Renal cortical epithelial cell (primary cell): ENCODE data around the gene NUP210L. TPM values are rescaled to one million over a fixed set of nuclear protein-coding genes. Genes with fewer than 3 reads are reported as not detected.
A peak's percentile ranks its signal among the peaks of the same experiment; 100 is the strongest.
"Not testable (repeated sequence)": the region's sequence is repeated elsewhere in the genome, so short reads cannot be mapped to it uniquely, and the experiment has no call there.

Experiments
- DNase-seq: peaks from one replicate; pipeline ENCODE4 v3.0.0-alpha.2; 2011; ENCODE audit warnings: low read depth
- total RNA-seq: library from RNA; depleted of rRNA; stranded (reverse); fragments of >200 nt; gene quantifications from 2 replicates; pipeline ENCODE4 v1.2.3, GENCODE V29; 2014

Gene NUP210L
- total RNA-seq, 1 donor from 2014 or later = 0.05 TPM

DNA sequence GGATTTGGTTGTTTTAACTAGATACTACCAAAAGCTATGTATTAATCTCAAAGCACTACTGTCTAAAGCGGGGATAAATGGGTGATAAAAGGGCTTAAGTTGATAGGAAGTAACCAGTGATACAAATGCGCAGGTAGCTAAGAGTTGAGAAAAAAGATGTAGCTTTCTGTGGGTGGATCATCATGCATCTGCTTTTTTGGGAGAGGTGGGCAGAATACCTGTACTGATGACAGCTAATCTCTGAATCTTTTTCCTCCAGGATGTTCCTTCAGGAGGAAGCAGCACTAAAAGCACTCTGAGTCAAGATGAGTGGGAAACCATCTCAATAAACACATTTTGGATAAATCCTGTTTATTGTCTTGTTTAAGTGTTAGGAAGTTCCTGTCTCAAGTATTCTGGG, 163.1 kb downstream of the NUP210L start:
- no peak for DNase-seq

- DNase-seq = no peak
These were observed 163.7 kb downstream of the NUP210L start for GRCh38 chr1:153991151-153991630.

- DNase-seq = peak; percentile 98
These were observed 164.3 kb downstream of the NUP210L start, which contains the start of gene RPS27 for GRCh38 chr1:153990468-153991150. Gene RPS27, plus strand, starts transcription at chr1:153990762. Its CDS starts 35 bp downstream, at chr1:153990797.

GRCh38 chr1:153987621-153988020, 167.3 kb downstream of the NUP210L start:
- DNase-seq = no peak

DNA sequence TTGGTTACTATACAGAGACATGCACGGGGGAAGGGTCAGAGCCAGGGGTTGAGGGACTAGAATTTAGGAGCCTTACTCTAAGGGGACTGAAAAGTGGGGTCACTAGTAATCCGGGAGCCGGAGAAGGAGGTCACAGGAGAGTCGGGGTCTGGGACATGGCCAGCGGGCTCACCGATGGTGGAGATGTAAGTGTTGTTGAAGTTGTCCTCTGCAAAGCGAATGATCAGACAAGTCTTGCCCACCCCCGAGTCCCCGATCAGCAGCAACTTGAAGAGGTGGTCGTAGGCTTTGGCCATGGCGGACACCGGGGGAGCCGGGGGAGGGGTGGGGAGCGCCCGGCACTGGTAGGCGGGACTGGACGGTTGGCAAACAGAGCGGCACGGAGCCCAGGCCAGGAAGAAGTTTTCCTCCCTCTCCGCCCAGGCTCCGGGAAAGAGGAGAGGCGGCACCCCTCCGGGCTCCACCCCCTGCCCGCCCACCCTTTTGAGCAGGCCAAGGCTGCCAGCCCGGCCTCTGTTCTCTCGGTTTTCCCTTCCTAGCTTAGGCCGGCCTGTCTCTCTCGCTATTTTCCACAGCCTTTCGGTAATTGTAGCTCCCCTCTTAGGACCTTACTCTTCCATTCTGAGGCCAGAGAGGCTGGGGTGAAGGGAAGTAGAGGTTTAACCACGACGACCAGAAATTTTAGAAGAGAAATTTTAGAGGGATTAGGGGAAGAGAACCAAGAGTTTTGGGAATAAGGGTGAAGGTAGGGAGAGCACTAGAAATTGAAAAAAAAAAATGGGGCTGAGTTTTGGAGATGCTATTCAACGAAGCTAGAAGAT, 168.7 kb downstream of the NUP210L start, which contains the start of gene RAB13:
TSS of gene RAB13 (minus strand) at position 399 of the 821 bp plus-strand sequence. CDS start at position 296, 103 bp downstream.
- peak; percentile 75 for DNase-seq

DNA sequence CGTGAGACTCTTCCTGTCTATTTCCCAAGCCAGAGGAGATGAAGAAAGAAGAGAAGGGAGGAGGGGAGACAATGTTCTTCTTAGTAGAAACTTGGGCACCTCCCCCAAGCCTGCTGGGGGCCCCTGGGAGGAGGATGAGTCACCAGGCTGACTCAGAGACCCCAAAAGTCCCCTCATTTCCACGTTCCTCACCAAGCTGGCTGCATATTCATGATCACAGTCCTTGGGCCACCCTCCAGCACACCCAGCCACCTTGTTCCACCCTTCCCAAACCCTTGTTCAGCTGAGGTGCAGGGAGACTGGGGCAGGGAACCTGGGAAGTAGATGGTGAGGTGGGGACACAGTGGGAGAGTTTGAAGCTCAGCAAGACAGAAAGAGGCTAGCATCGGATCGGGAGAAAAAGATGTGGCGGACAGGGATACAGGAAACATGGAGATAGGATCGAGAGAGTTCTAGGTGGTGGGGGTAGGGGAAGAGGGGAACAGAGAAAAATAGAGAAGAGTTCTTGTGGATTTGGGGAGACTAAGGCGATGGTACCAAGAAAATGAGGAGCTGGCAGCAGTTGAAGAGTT, 169.4 kb downstream of the NUP210L start:
- peak; percentile 80 for DNase-seq

- no peak for DNase-seq
These were observed 170.6 kb downstream of the NUP210L start for GRCh38 chr1:153984123-153984894.

DNA sequence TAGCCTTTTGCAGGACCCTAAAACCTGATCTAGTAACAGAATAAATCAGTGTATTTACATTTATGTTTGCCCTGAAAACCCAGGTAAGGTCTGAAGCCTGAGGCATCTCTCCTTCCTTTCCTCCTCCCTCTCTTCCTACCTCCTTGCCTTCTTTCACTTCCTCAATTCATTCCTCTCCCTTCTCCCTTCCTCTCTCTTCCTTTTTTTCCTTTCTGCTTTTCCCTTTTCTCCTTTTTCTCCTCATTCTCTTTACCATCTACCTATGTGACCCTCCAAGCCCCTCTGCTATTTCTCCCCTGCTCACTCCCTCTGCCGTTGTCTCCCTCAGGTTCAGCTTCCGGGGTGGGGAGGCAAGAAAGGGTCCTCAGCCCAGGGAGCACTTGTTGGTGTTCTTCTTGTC, 173.1 kb downstream of the NUP210L start:
- DNase-seq = not testable (repeated sequence)

GRCh38 chr1:153979091-153979490, 175.8 kb downstream of the NUP210L start:
- not testable (repeated sequence) for DNase-seq

GRCh38 chr1:153978274-153978909, 176.5 kb downstream of the NUP210L start:
- no peak for DNase-seq

DNA sequence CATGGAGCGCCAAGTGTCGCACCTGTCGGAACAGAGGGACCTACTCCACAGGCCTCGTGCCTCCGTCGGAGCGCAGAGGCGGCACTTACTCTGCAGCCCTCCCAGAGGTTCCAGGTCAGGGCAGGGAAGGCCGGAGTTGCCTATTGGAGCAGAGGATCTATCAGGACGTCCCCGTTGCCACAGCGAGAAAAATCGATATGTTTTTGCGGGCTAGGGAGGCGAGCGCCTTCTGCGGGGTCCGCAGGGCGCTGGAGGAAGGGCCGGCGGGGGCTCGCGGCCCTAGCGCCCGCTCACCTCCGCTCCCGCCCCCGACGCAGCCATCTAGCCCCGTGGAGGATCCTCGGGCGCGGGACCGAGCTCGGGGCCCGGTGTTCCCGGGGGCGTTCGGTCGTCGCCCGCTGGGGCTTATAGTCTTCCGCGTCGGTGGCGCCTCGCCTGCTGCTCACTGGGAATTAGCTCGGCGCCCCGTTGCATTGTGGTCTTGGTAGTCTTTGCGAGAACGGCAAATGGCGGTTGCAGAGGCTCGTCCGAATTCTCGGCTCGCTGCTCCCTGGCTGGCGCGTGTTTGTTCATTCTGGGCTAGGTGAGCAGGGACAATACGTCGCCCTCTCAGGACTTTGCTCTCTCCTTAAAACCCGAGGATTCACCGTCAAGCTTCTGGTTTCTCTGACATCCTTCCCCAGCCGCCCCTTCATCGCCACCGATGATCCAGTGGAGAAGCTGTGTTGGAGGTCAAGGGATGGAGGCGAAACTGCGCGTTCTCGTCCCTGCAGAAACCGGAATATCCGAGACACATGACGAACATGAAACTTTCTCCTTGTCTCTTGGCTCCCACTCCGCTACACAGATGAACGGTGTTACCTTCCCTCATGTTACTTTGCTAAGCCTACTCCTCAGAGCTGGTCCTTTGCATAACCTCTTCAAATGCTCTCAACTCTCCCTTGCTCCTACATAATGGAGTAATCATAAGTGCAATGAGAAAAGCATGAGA, 177.3 kb downstream of the NUP210L start, which contains the start of gene JTB:
TSS of gene JTB (minus strand) at position 425 of the 991 bp plus-strand sequence. CDS start at position 3, 422 bp downstream.
- peak; percentile 63 for DNase-seq

DNA sequence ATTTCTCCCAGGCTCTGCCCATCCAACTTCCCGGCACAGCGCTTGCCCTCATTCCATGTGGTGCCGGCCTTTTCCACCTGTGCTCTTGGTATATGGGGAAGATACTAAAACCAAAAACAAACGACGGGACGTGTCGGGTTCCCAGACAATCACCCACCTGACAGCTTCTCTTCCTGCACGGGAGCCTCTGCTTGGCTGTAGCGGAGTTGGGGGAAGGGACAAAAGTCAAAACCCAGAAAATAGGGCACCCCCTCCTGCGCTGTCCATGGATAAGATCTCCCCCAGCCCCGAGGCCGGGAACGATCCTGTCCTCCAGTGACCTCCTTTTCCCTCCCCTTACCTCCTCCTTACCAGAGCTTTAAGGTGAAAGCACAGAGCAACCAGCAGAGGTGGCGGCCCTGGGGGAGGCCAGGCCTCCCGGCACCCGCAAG, 178.0 kb downstream of the NUP210L start:
- DNase-seq = no peak

DNA sequence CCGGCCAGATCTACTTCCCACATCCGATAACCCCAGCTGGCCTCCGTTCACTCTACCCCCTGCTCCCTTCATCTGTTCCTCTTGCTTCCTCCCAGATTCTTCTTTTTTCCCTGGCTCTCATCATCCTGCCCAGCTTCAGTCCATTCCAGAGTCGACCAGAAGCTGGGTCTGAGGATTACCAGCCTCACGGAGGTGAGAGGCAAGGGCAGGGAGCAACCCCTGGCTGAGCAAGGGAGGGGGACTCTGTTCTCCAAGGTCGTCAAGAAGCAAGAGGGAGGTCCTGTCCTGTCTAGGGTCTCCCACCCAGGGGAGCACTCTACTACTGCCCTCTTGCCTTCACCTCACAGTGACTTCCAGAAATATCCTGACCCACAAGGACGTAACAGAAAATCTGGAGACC, 181.3 kb downstream of the NUP210L start:
- no peak for DNase-seq

- DNase-seq = no peak
These were observed 181.8 kb downstream of the NUP210L start for GRCh38 chr1:153973071-153973470.

DNA sequence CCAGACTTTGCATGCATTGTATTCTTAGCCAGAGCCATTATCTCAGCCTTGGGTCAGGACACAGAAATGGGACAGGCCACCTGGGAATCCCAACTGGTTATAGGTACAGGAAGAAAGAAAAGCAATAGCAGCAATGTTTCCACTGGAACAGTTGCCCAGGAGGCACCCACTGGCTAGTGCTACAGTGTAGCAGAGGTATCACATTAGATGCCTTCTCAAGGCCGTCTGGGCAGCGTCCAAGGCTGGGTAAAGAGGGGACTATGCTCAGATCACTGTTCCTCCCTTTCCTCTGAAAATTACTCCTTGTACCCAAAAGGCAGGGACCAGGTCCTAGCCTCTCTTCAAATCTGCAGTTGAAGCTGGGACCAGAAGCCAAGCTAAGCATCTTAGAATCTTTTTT, 184.5 kb downstream of the NUP210L start:
- no peak for DNase-seq

DNA sequence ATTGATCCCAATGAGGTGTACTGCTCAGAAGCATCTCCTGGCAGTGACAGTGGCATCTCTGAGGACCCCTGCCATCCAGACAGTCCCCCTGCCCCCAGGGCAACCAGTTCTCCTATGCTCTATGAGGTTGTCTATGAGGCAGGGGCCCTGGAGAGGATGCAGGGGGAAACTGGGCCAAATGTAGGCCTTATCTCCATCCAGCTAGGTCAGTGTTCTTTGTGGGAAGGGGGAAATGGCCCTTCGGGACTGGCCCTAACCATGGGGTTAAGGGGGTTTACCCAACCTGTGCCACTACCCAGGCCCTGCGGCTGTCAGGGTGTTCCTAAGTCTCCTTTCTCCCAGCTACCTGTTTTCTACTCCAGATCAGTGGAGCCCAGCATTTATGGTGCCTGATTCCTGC, 185.9 kb downstream of the NUP210L start:
- no peak for DNase-seq

DNA sequence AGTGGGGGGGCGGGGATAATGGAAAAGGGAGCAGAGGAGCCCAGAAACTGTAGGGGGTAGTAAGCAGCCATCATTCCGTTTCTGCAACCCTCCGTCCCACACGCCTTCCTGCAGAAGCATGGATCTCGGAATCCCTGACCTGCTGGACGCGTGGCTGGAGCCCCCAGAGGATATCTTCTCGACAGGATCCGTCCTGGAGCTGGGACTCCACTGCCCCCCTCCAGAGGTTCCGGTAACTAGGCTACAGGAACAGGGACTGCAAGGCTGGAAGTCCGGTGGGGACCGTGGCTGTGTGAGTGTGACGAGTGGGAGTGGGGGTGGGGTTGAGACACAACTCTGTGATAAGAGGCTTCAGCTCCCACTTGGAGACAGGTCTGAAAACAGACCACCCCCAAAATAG, 186.5 kb downstream of the NUP210L start:
- no peak for DNase-seq

DNA sequence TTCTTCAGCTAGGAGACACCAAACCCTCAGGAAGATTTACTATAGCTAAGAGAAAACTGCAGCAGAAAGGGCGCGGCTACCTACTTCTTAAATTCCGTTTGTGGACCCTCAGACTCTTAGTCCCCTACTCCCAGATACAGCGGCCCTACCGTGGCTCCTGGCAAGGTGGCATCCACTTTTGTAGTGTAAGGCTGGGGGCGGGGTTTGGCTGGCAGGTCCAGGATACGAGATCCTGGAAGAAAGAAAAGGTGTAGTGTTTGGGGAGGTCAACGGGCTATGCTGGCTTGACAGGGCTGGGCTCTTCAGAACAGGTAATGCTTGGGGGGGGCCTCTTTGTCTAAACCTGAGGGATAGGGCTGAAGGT, 186.9 kb downstream of the NUP210L start:
- no peak for DNase-seq

DNA sequence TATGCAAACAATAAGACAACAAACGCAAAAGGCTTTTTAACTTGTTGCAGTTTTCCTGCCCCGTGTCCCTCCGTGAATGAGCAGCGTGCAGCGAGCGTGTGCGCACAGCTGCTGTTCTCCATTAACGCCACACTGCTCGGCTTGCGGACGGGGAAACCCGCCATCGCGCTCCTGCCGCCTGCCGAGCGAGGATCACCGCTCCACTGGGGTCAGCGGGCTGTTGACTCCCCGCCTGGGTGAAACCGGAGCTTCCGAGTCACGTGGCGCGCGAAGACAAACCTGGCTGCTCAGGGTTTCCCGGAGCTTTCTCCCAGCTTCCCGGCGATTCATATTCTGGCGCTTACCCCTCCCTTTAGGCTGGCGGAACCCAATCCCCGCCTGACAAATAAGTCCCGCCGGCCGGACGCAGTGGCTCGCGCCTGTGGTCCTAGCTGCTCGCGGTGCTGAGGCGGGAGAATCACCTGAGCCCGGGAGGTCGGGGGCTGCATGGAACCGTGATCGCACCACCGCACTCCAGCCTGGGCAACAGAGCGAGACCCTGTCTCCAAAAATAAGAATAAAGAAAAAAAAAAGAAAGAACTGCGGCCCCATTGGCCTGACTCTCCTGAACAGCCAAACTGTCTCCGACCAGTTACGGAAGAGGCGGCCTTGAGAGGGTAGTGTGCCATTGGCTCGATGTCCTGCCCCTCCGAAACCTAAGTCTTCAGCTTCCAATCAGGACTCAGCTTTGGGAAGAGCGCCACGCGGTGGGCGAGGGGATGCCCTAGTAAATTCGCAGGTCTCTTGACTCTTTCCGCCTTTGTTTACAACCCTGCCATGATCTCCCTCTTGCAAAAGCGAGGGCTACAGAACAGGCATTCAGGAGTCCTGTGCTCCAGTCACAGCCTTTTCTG, 187.5 kb downstream of the NUP210L start, which contains the start of gene CREB3L4:
TSS of gene CREB3L4 (plus strand) at position 796 of the 893 bp plus-strand sequence. CDS start 624 bp downstream, outside the sequence.
- DNase-seq = peak; percentile 98
